IMR-90 (cell line): Measurements from ENCODE around the gene ZNF580.

Experiments
- NFE2L2 ChIP-seq: fragments of 150-350 bp; IDR thresholded peaks from 2 replicates; pipeline ENCODE4 v1.6.1; 2016; ENCODE audit warnings: low read depth, mild to moderate bottlenecking, low read length
- POLR2A ChIP-seq: IDR thresholded peaks from 2 replicates; pipeline ENCODE4 v1.6.1; 2012; ENCODE audit warnings: mild to moderate bottlenecking, low read depth, low read length
- RCOR1 ChIP-seq: IDR thresholded peaks from 2 replicates; pipeline ENCODE4 v1.6.1; 2012; ENCODE audit warnings: mild to moderate bottlenecking, low read length, improper control_type of control experiment; ENCODE audit not compliant: insufficient replicate concordance
- RFX5 ChIP-seq: IDR thresholded peaks from 2 replicates; pipeline ENCODE4 v1.8.0; 2012; ENCODE audit warnings: low read depth, mild to moderate bottlenecking, low read length, moderate library complexity
- SMC3 ChIP-seq: fragments of 150-350 bp; IDR thresholded peaks from 2 replicates; pipeline ENCODE4 v1.6.1; 2016; ENCODE audit warnings: low read depth, mild to moderate bottlenecking, antibody characterized with exemption, low read length, moderate library complexity
- TF ChIP-seq, protein P1 (sequence below): conservative IDR thresholded peaks from 2 replicates; pipeline ENCODE4 v1.5.1; 2012; ENCODE audit warnings: mild to moderate bottlenecking, low read depth, low read length, improper control_type of control experiment

DNA sequence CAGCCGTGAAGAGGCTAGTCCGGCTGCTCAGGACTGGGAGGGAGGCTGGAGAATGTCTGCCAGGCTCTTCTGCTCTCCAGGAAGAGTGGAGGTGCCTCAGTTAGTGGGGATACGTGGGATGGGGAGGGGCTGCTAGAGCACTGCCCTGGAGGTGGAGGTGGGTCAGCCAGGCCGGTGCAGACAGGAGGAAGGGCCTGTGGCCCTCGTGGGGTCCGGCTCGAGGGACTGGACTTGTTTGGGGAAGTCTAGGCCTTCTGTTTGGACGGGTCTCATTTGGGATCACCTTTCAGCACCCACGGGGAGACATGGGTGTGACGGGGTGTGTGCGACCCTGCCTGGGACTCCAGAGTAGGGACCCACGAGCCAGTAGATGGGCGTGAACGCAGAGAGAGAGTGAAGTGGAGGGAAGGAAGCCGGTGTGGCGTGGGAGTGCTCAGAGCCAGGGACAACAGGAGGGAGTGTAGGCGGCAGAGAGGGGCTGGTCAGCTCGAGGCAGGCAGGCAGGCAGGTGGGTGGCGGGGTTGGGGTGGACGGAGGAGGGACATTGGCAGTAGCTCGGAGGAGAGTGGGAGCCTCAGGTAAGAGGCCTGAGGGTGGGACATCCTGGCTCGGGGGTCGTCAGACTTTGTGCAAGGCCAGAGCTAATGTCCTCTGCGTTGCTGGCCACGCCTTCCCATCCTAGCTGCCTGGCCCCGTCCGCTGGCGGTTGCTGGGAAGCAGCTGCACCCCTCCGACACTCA, 45.7 kb downstream of the ZNF580 start:
- no peak for TF ChIP-seq SMC3
- TF ChIP-seq RFX5 = no peak
- TF ChIP-seq POLR2A = no peak
- TF ChIP-seq, protein P1, sequence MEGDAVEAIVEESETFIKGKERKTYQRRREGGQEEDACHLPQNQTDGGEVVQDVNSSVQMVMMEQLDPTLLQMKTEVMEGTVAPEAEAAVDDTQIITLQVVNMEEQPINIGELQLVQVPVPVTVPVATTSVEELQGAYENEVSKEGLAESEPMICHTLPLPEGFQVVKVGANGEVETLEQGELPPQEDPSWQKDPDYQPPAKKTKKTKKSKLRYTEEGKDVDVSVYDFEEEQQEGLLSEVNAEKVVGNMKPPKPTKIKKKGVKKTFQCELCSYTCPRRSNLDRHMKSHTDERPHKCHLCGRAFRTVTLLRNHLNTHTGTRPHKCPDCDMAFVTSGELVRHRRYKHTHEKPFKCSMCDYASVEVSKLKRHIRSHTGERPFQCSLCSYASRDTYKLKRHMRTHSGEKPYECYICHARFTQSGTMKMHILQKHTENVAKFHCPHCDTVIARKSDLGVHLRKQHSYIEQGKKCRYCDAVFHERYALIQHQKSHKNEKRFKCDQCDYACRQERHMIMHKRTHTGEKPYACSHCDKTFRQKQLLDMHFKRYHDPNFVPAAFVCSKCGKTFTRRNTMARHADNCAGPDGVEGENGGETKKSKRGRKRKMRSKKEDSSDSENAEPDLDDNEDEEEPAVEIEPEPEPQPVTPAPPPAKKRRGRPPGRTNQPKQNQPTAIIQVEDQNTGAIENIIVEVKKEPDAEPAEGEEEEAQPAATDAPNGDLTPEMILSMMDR = no peak
- TF ChIP-seq RCOR1 = no peak
- TF ChIP-seq NFE2L2 = no peak
